HCT116 (cell line): ENCODE measurements around the gene ACSL3. TPM values are rescaled to one million over a fixed set of nuclear protein-coding genes. Genes with fewer than 3 reads are reported as not detected.

Experiments
- ATAC-seq: fragments of 200-7000 bp; cut with Tn5 transposase; 2 replicates; pipeline ENCODE4 v1.9.1; 2020; ENCODE audit warnings: mild to moderate bottlenecking, moderate library complexity
- BruUV-seq: library from RNA; stranded (reverse); fragments of 400-500 nt; replicated peaks from 2 replicates; lab custom pipeline; 2021; lab: Mats Ljungman, UMichigan
- CTCF ChIA-PET: fragments of 300-600 bp; sonication (Branson Sonifier 250); formaldehyde crosslinking; loops from one replicate; lab custom pipeline; 2021; ENCODE audit warnings: antibody characterized with exemption; lab: Charles Lee
- POLR2A ChIA-PET: fragments of 300-600, 350-600 bp; sonication (Branson Sonifier 250); formaldehyde crosslinking; loops from one replicate; lab custom pipeline; 2021; ENCODE audit warnings: antibody characterized with exemption; lab: Charles Lee
- RAD21 ChIA-PET, 2 experiments: fragments of 300-600 bp; sonication (Branson Sonifier 250); formaldehyde crosslinking; loops; one replicate each; lab custom pipeline; 2023; ENCODE audit warnings: low total read pairs in 2 of 2; ENCODE audit not compliant: uncharacterized antibody in 2 of 2, unreplicated experiment in 2 of 2, low non-redundant PET in 1 of 2; lab: Charles Lee
- DNase-seq: peaks from one replicate; pipeline ENCODE4 v3.0.0-alpha.2; 2010; ENCODE audit warnings: low read depth, low spot score
- H2AFZ ChIP-seq: fragments of 200-600 bp; shearing (Covaris generic), sonication (generic); 2 replicates; pipeline ENCODE4 v1.6.1; 2017; ENCODE audit warnings: low read depth, mixed run types, mixed read lengths, antibody characterized with exemption, low read length; ENCODE audit not compliant: poor library complexity, severe bottlenecking
- H3K27ac ChIP-seq: 2 replicates; pipeline ENCODE4 v1.5.1; 2012; ENCODE audit warnings: low read depth, low read length
- H3K27me3 ChIP-seq: fragments of 200-600 bp; sonication (generic); 2 replicates; pipeline ENCODE4 v1.6.1; 2016; ENCODE audit warnings: mixed run types, low read length, mixed read lengths; ENCODE audit not compliant: insufficient read depth
- H3K36me3 ChIP-seq, 2 experiments: fragments of 200-500 bp in 1 of 2; fragments of 200-600 bp in 1 of 2; sonication (Bioruptor generic) in 1 of 2; sonication (generic) in 1 of 2; 2 replicates each; pipeline versions ENCODE4 v1.5.1 to v1.6.1; 2014 to 2016; ENCODE audit warnings: low read length in 2 of 2, inconsistent platforms in 1 of 2, mixed read lengths in 1 of 2, mixed run types in 1 of 2; ENCODE audit not compliant: insufficient read depth in 2 of 2, control insufficient read depth in 1 of 2
- H3K4me1 ChIP-seq, 2 experiments: fragments of 200-600 bp in 1 of 2; sonication (generic) in 1 of 2; 2 replicates each; pipeline versions ENCODE4 v1.5.1 to v1.6.1; 2012 to 2017; ENCODE audit warnings: low read length in 2 of 2, inconsistent platforms in 1 of 2, mild to moderate bottlenecking in 1 of 2, mixed read lengths in 1 of 2, mixed run types in 1 of 2, moderate library complexity in 1 of 2; ENCODE audit not compliant: insufficient read depth in 2 of 2, control insufficient read depth in 1 of 2
- H3K4me2 ChIP-seq: fragments of 200-600 bp; sonication (generic); 2 replicates; pipeline ENCODE4 v1.6.1; 2017; ENCODE audit warnings: mixed run types, low read length, mixed read lengths
- H3K4me3 ChIP-seq, 2 experiments: fragments of 200-600 bp in 1 of 2; sonication (generic) in 1 of 2; replicated peaks in 1 of 2; 2 replicates each; pipeline ENCODE4 v1.5.1; 2011 to 2016; ENCODE audit warnings: low read length in 2 of 2, control low read depth in 1 of 2, low read depth in 1 of 2, mild to moderate bottlenecking in 1 of 2, mixed read lengths in 1 of 2, mixed run types in 1 of 2
- H3K79me2 ChIP-seq: fragments of 200-600 bp; sonication (generic); 2 replicates; pipeline ENCODE4 v1.6.1; 2017; ENCODE audit warnings: mild to moderate bottlenecking, mixed run types, low read length, moderate library complexity, mixed read lengths; ENCODE audit not compliant: insufficient read depth
- H3K9ac ChIP-seq: fragments of 200-600 bp; sonication (generic); 2 replicates; pipeline ENCODE4 v1.6.1; 2016; ENCODE audit warnings: low read length, mixed read lengths
- H3K9me2 ChIP-seq: fragments of 200-600 bp; sonication (generic), shearing (Covaris generic); 2 replicates; pipeline ENCODE4 v1.6.1; 2017; ENCODE audit warnings: mixed run types, mild to moderate bottlenecking, moderate library complexity; ENCODE audit not compliant: insufficient read depth
- H3K9me3 ChIP-seq, 2 experiments: fragments of 200-500 bp in 1 of 2; fragments of 200-600 bp in 1 of 2; sonication (Bioruptor generic) in 1 of 2; sonication (generic) in 1 of 2; 2 replicates each; pipeline ENCODE4 v1.6.1; 2014 to 2017; ENCODE audit warnings: low read length in 2 of 2, mixed read lengths in 2 of 2, inconsistent platforms in 1 of 2, low read depth in 1 of 2, mild to moderate bottlenecking in 1 of 2, mixed run types in 1 of 2, moderate library complexity in 1 of 2; ENCODE audit not compliant: control insufficient read depth in 1 of 2, insufficient read depth in 1 of 2
- H4K20me1 ChIP-seq: fragments of 200-600 bp; sonication (generic), shearing (Covaris generic); 2 replicates; pipeline ENCODE4 v1.6.1; 2017; ENCODE audit warnings: mixed run types, mild to moderate bottlenecking, moderate library complexity; ENCODE audit not compliant: insufficient read depth
- CBX3 ChIP-seq: IDR thresholded peaks from 2 replicates; pipeline ENCODE4 v1.6.1; 2012; ENCODE audit warnings: low read depth
- EZH2 ChIP-seq: fragments of 200-600 bp; sonication (generic); IDR thresholded peaks from 2 replicates; pipeline ENCODE4 v1.6.1; 2017; ENCODE audit warnings: antibody characterized with exemption, mixed run types
- RAD21 ChIP-seq: IDR thresholded peaks from 2 replicates; pipeline ENCODE4 v1.6.1; 2012; ENCODE audit warnings: low read depth, mild to moderate bottlenecking
- TCF7L2 ChIP-seq: IDR thresholded peaks from 2 replicates; pipeline ENCODE4 v1.7.0; 2011; ENCODE audit warnings: borderline replicate concordance, inconsistent platforms; ENCODE audit not compliant: insufficient read depth, insufficient read length; ENCODE audit errors: extremely low read depth
- ZNF274 ChIP-seq: fragments of 200-500 bp; sonication (Bioruptor generic); IDR thresholded peaks from 2 replicates; pipeline ENCODE4 v1.6.1; 2014; ENCODE audit warnings: mild to moderate bottlenecking, low read depth, low read length, inconsistent platforms
- intact Hi-C: fragments of 100-400 bp; cut with micrococcal nuclease; formaldehyde crosslinking; loops from 2 replicates; pipeline ENCODE4 v1.10.0; 2022
- total RNA-seq: library from RNA; stranded (reverse); gene quantifications from one replicate; pipeline ENCODE4 v1.2.1, GENCODE V29; 2021; ENCODE audit not compliant: unreplicated experiment
- TF ChIP-seq, protein P1 (sequence below): IDR thresholded peaks from 2 replicates; pipeline ENCODE4 v1.6.1; 2012
- TF ChIP-seq, protein P2 (sequence below), 3 experiments: fragments of 200-600 bp in 1 of 3; sonication (generic) in 1 of 3; IDR thresholded peaks in 2 of 3; conservative IDR thresholded peaks in 1 of 3; 2 replicates each; pipeline ENCODE4 v1.5.1; 2012 to 2017; ENCODE audit warnings: low read depth in 2 of 3, low read length in 2 of 3, antibody characterized with exemption in 1 of 3, borderline replicate concordance in 1 of 3, control low read depth in 1 of 3, mild to moderate bottlenecking in 1 of 3, mixed read lengths in 1 of 3, mixed run types in 1 of 3, moderate library complexity in 1 of 3; ENCODE audit not compliant: insufficient read depth in 1 of 3
- TF ChIP-seq, protein P3 (sequence below): IDR thresholded peaks from 2 replicates; pipeline ENCODE4 v1.6.1; 2011; ENCODE audit warnings: mild to moderate bottlenecking, low read length, moderate library complexity; ENCODE audit not compliant: insufficient replicate concordance; ENCODE audit errors: extremely low read depth

Gene ACSL3
- total RNA-seq, 1 experiment from 2014 or later = 142 TPM

DNA sequence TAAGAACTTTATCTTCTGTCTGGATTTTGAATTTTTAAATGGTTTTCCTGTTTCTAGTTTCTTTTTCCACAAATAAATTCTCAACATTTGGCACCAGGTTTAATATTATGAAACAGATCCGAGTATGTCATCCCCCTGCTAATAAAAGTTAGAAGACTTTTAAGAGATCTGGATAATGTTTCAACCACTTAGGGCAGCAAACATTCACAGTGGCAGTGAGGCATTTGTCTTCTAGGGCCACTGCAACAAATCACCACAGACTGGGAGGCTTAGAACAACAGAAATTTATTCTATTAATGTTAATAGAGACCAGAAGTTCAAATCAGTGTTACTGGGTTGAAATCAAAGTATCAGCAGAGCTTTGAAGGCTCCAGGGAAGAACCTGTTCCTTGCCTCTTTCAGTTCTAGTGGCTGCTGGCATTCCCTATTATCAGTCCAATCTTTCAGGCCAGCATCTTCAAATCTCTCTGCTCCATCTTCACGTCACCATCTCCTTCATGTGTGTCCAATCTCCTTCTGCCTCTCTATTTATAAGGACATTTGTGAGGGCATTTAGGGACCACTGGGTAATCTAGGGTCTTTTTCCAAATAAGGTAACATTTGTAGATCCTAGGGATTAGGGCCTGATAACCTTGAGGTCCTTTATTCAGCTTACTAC is 23.4 kb downstream of the ACSL3 start:
- H3K79me2 ChIP-seq = peaks cover 94% of the 10 kb centered on the region
- no peaks in the 10 kb centered on the region for H3K36me3 ChIP-seq
- BruUV-seq = no TSS peak
- no peaks in the 10 kb centered on the region for H3K9me2 ChIP-seq
- no peaks in the 10 kb centered on the region for H3K9me3 ChIP-seq
- DNase-seq (no peak), ATAC-seq (no peak)
- H3K4me3 ChIP-seq = no peak overlapping the region
- peaks cover 12% of the 10 kb centered on the region; the same call in 1 of the 2 replicates for H4K20me1 ChIP-seq
- H3K9ac ChIP-seq = no peak overlapping the region
- H3K27me3 ChIP-seq = no peaks in the 10 kb centered on the region
- no peak overlapping the region for H2AFZ ChIP-seq
- RAD21 ChIA-PET = no interaction called here
- CTCF ChIA-PET = interaction anchor here (1.8 kb wide), 1 partner anchor 19 kb away, joined by 5 read pairs; no protein-coding TSS in a partner anchor
- POLR2A ChIA-PET = no interaction called here
- intact Hi-C loops = no loop called here
- H3K27ac ChIP-seq = no peak overlapping the region
- TF ChIP-seq, protein P1, sequence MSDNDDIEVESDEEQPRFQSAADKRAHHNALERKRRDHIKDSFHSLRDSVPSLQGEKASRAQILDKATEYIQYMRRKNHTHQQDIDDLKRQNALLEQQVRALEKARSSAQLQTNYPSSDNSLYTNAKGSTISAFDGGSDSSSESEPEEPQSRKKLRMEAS = no peak
- TF ChIP-seq TCF7L2 = no peak
- no peak for TF ChIP-seq EZH2
- TF ChIP-seq, protein P2, sequence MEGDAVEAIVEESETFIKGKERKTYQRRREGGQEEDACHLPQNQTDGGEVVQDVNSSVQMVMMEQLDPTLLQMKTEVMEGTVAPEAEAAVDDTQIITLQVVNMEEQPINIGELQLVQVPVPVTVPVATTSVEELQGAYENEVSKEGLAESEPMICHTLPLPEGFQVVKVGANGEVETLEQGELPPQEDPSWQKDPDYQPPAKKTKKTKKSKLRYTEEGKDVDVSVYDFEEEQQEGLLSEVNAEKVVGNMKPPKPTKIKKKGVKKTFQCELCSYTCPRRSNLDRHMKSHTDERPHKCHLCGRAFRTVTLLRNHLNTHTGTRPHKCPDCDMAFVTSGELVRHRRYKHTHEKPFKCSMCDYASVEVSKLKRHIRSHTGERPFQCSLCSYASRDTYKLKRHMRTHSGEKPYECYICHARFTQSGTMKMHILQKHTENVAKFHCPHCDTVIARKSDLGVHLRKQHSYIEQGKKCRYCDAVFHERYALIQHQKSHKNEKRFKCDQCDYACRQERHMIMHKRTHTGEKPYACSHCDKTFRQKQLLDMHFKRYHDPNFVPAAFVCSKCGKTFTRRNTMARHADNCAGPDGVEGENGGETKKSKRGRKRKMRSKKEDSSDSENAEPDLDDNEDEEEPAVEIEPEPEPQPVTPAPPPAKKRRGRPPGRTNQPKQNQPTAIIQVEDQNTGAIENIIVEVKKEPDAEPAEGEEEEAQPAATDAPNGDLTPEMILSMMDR (IDR thresholded peaks at IDR 0.05 in 2 of 3, conservative IDR thresholded peaks at IDR 0.05 in 1 of 3; ENCODE audit: borderline replicate concordance in 1 of 3, insufficient read depth in 1 of 3, low read depth in 2 of 3, low read length in 2 of 3) = no peak
- no peak for TF ChIP-seq CBX3
- TF ChIP-seq, protein P3, sequence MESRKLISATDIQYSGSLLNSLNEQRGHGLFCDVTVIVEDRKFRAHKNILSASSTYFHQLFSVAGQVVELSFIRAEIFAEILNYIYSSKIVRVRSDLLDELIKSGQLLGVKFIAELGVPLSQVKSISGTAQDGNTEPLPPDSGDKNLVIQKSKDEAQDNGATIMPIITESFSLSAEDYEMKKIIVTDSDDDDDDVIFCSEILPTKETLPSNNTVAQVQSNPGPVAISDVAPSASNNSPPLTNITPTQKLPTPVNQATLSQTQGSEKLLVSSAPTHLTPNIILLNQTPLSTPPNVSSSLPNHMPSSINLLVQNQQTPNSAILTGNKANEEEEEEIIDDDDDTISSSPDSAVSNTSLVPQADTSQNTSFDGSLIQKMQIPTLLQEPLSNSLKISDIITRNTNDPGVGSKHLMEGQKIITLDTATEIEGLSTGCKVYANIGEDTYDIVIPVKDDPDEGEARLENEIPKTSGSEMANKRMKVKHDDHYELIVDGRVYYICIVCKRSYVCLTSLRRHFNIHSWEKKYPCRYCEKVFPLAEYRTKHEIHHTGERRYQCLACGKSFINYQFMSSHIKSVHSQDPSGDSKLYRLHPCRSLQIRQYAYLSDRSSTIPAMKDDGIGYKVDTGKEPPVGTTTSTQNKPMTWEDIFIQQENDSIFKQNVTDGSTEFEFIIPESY = no peak
- no peak for TF ChIP-seq RAD21
- TF ChIP-seq ZNF274 = no peak
- peaks cover 7 to 8% of the 10 kb centered on the region in 2 experiments for H3K4me1 ChIP-seq
- H3K4me2 ChIP-seq = no peak overlapping the region
